Peyer's patch (tissue), 4 donors: ENCODE results near the gene MAP3K5.

Source experiments
- CTCF ChIP-seq, 6 experiments: fragments of 450-650 bp in 4 of 6; fragments of 200-600 bp in 2 of 6; sonication (generic) in 1 of 6; IDR thresholded peaks; one replicate each; pipeline ENCODE4 v1.5.1; 2017 to 2019; ENCODE audit warnings: antibody characterized with exemption in 6 of 6, mild to moderate bottlenecking in 3 of 6, moderate library complexity in 1 of 6
- POLR2A ChIP-seq, 2 donors: fragments of 450-650 bp; IDR thresholded peaks; one replicate each; pipeline ENCODE4 v1.5.1; 2017; ENCODE audit warnings: antibody characterized with exemption in 2 of 2, mild to moderate bottlenecking in 2 of 2, moderate library complexity in 2 of 2

GRCh38 chr6:136696238-136696637, 96.0 kb downstream of the MAP3K5 start:
- no peak for TF ChIP-seq CTCF (IDR thresholded peaks at IDR 0.05)
- no peak for TF ChIP-seq POLR2A (IDR thresholded peaks at IDR 0.05)
